ENCODE results near the gene MESD. TPM values are rescaled to one million over a fixed set of nuclear protein-coding genes. Genes with fewer than 3 reads are reported as not detected.

MESD gene
- total RNA-seq, 1 experiment from 2014 or later, result 47.3 TPM

DNA sequence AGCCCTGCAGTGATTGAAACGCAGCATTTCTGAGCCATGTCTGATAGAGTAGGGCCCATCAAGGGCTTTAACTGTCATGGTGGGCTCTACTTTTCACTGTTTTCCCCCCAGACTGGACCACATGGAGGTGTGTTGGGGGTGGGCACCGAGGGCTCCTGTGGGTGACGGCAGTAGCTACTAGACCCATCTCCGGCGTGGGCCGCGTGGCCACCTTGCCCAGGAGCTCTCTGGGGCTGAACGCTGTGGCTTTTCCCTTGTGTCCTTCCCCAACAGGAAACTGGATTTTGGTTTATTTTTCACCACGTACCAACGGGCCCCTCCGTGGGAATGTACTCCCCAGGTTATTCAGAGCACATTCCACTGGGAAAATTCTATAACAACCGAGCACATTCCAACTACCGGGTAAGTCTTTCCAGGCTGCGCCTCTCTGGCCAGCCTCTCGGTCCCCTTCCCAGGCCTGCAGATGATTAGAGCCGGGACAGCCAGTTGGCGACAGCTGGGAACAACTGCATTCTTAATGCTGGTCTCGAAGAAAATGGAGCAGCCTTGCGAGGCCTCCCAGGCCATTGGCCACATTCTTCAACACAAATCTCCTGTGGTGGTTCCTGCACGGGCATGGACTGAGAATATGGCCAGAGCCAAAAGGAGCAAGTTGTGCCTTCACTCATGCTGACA is 67.7 kb downstream of the MESD start:
- Mint-ChIP-seq H3K36me3 (ENCODE audit: insufficient read depth, unreplicated experiment) (no peaks in the 10 kb centered on the region), H3K27ac (ENCODE audit: unreplicated experiment) (no peak overlapping the region), H3K27me3 (ENCODE audit: unreplicated experiment) (no peaks in the 10 kb centered on the region), H3K9me3 (ENCODE audit: low read depth, unreplicated experiment) (no peaks in the 10 kb centered on the region), H3K4me1 (ENCODE audit: low read depth, unreplicated experiment) (no peaks in the 10 kb centered on the region), H3K4me3 (ENCODE audit: low read depth, unreplicated experiment) (no peak overlapping the region)
- no peak for TF ChIP-seq CTCF (IDR thresholded peaks at IDR 0.05; ENCODE audit: unreplicated experiment)
- intact Hi-C loops (cut with micrococcal nuclease; ENCODE audit: unreplicated experiment), result no loop called here
- no peak for DNase-seq
- no TSS peak for BruUV-seq (replicated peaks)
- CTCF ChIA-PET, result interaction anchor here (1.0 kb wide), 1 partner anchor 13 kb away, joined by 3 read pairs; no protein-coding TSS in a partner anchor

GRCh38 chr15:80920271-80920699 is 69.3 kb downstream of the MESD start:
- Mint-ChIP-seq H3K4me1 (ENCODE audit: low read depth, unreplicated experiment) (no peaks in the 10 kb centered on the region), H3K9me3 (ENCODE audit: low read depth, unreplicated experiment) (no peaks in the 10 kb centered on the region), H3K4me3 (ENCODE audit: low read depth, unreplicated experiment) (no peak overlapping the region), H3K27me3 (ENCODE audit: unreplicated experiment) (no peaks in the 10 kb centered on the region), H3K27ac (ENCODE audit: unreplicated experiment) (no peak overlapping the region), H3K36me3 (ENCODE audit: insufficient read depth, unreplicated experiment) (no peaks in the 10 kb centered on the region)
- DNase-seq, result no peak
- CTCF ChIA-PET, result no interaction called here
- no peak for TF ChIP-seq CTCF (IDR thresholded peaks at IDR 0.05; ENCODE audit: unreplicated experiment)
- intact Hi-C loops (cut with micrococcal nuclease; ENCODE audit: unreplicated experiment), result no loop called here
- BruUV-seq (replicated peaks), result no TSS peak

DNA sequence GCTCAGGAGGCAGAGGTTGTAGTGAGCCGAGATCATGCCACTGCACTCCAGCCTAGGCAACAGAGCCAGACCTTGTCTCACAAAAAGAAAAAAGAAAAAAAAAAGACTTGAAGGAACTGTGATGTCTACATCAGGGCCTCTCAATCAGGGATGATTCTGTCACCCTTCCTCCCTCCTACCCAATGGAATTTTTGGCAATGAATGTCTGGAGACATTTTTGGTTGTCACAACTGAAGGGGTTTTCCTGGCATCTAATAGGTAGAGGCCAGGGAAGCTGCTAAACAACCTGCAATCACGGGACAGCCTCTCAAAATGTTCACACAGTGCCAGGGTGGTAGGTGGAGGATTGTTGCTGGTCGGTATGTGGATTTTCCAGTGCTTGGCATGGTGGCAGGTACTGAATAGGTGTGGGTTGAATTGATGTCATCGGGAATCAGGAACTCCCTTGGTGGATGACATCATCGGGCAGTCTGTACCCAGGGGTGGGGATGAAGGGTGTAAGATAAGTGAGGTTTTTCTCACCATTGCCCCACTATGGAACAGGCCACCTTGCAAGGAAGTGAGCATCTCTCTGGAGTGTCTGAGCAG is 71.3 kb downstream of the MESD start:
- BruUV-seq (replicated peaks), result no TSS peak
- no peak for DNase-seq
- TF ChIP-seq CTCF (IDR thresholded peaks at IDR 0.05; ENCODE audit: unreplicated experiment), result no peak
- Mint-ChIP-seq H3K27me3 (ENCODE audit: unreplicated experiment) (no peaks in the 10 kb centered on the region), H3K4me1 (ENCODE audit: low read depth, unreplicated experiment) (no peaks in the 10 kb centered on the region), H3K4me3 (ENCODE audit: low read depth, unreplicated experiment) (no peak overlapping the region), H3K9me3 (ENCODE audit: low read depth, unreplicated experiment) (no peaks in the 10 kb centered on the region), H3K36me3 (ENCODE audit: insufficient read depth, unreplicated experiment) (no peaks in the 10 kb centered on the region), H3K27ac (ENCODE audit: unreplicated experiment) (no peak overlapping the region)
- intact Hi-C loops (cut with micrococcal nuclease; ENCODE audit: unreplicated experiment), result no loop called here
- CTCF ChIA-PET, result no interaction called here

DNA sequence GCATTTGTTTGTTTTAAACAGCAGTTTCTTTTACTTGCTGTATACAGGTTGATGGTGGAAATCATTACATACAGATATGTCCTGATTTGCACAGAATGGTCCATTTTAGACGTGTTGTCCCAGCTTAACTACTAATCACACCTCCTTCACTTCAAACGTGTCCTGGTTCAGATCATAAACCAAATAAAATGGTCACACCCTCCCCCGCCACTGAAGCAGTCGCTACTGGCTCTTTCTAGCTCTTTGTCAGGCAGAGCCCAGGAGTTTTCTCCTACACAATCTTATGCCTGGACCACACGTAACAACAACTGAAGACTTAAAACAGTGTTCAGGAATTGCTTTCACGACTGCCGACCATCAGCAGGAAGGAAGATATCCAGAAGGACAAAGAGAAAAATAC is 73.6 kb downstream of the MESD start:
- intact Hi-C loops (cut with micrococcal nuclease; ENCODE audit: unreplicated experiment), result no loop called here
- no peak for DNase-seq
- no peaks in the 10 kb centered on the region for H3K9me3 Mint-ChIP-seq (ENCODE audit: low read depth, unreplicated experiment)
- TF ChIP-seq CTCF (IDR thresholded peaks at IDR 0.05; ENCODE audit: unreplicated experiment), result no peak
- BruUV-seq (replicated peaks), result no TSS peak
- no peaks in the 10 kb centered on the region for H3K4me1 Mint-ChIP-seq (ENCODE audit: low read depth, unreplicated experiment)
- H3K36me3 Mint-ChIP-seq (ENCODE audit: insufficient read depth, unreplicated experiment), result no peaks in the 10 kb centered on the region
- no peak overlapping the region for H3K4me3 Mint-ChIP-seq (ENCODE audit: low read depth, unreplicated experiment)
- no peak overlapping the region for H3K27ac Mint-ChIP-seq (ENCODE audit: unreplicated experiment)
- CTCF ChIA-PET, result no interaction called here
- no peaks in the 10 kb centered on the region for H3K27me3 Mint-ChIP-seq (ENCODE audit: unreplicated experiment)

Data from Calu3 (cell line).